Right renal pelvis (tissue), 4 donors: ENCODE measurements around the gene TP53TG3C. TPM values are rescaled to one million over a fixed set of nuclear protein-coding genes. Genes with fewer than 3 reads are reported as not detected.
"Not testable (repeated sequence)": the region's sequence is repeated elsewhere in the genome, so short reads cannot be mapped to it uniquely, and the experiment has no call there.

ENCODE experiments used
- DNase-seq, 4 donors: peaks; one replicate each; pipeline ENCODE4 v3.0.0-alpha.2; 2013; ENCODE audit warnings: low read depth in 4 of 4, low spot score in 3 of 4, missing footprints in 1 of 4
- polyA plus RNA-seq, 4 donors: library from polyadenylated mRNA; unstranded; fragments of 120-200 nt; gene quantifications; one replicate each; pipeline ENCODE4 v1.2.1, GENCODE V29; 2013; ENCODE audit not compliant: insufficient read length in 4 of 4

The TP53TG3C gene, protein sequence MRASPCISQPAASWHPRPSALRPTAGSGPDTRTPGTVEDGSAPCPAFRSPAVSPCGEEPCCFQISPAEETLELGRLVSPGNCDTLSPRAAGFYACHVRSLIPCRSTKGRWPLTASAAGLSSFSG
- not detected for polyA plus RNA-seq

GRCh38 chr16:33193926-33194325, at the start of gene TP53TG3C:
TSS of gene TP53TG3C (plus strand) at chr16:33194226. CDS start at chr16:33194294, 68 bp downstream.
- DNase-seq, result not testable (repeated sequence)

Other genes starting within 250 kb of the TP53TG3C start
- gene TP53TG3E, start 110.1 kb downstream of the TP53TG3C start, polyA plus RNA-seq, result not detected
- not detected for gene TP53TG3B, start 166.6 kb downstream of the TP53TG3C start, polyA plus RNA-seq